Heart right ventricle (tissue), 16 donors: Measurements from ENCODE around the gene LINGO3. TPM values are rescaled to one million over a fixed set of nuclear protein-coding genes. Genes with fewer than 3 reads are reported as not detected.
A peak's percentile ranks its signal among the peaks of the same experiment; 100 is the strongest.

ENCODE experiments used
- ATAC-seq, 8 donors: fragments of 200-7000 bp; cut with Tn5 transposase; one replicate each; pipeline ENCODE4 v1.9.1; 2020; ENCODE audit warnings: mild to moderate bottlenecking in 8 of 8, moderate library complexity in 8 of 8, moderate number of reproducible peaks in 1 of 8
- DNase-seq, 2 donors: peaks; one replicate each; pipeline ENCODE4 v3.0.0-alpha.2; 2020
- H3K27ac ChIP-seq, 10 donors: fragments of 200-600 bp; sonication (generic) in 2 of 10; one replicate each; pipeline versions ENCODE4 v1.5.0 to v1.8.0; 2020 to 2022; ENCODE audit warnings: mild to moderate bottlenecking in 3 of 10
- H3K27me3 ChIP-seq, 7 donors: fragments of 200-600 bp; one replicate each; pipeline ENCODE4 v1.8.0; 2021 to 2022; ENCODE audit warnings: mild to moderate bottlenecking in 2 of 7
- H3K36me3 ChIP-seq, 9 donors: fragments of 200-600 bp; sonication (generic) in 1 of 9; one replicate each; pipeline versions ENCODE4 v1.5.0 to v1.8.0; 2020 to 2022; ENCODE audit warnings: mild to moderate bottlenecking in 2 of 9
- H3K4me1 ChIP-seq, 9 donors: fragments of 200-600 bp; sonication (generic) in 1 of 9; one replicate each; pipeline versions ENCODE4 v1.5.0 to v1.8.0; 2020 to 2022; ENCODE audit warnings: mild to moderate bottlenecking in 4 of 9
- H3K4me3 ChIP-seq, 10 donors: fragments of 200-600 bp; sonication (generic) in 2 of 10; one replicate each; pipeline versions ENCODE4 v1.5.0 to v1.8.0; 2020 to 2022; ENCODE audit warnings: mild to moderate bottlenecking in 7 of 10, moderate library complexity in 2 of 10
- H3K9me3 ChIP-seq, 11 donors: fragments of 200-600 bp in 10 of 11; sonication (generic) in 2 of 11; one replicate each; pipeline versions ENCODE4 v1.5.0 to v1.8.0; 2013 to 2022; ENCODE audit warnings: mild to moderate bottlenecking in 2 of 11, control low read depth in 1 of 11, moderate library complexity in 1 of 11
- WGBS, 2 donors: extraction: QIAGEN DNeasy Blood & Tissue Kit; methylation state at CpG; one replicate each; pipeline ENCODE4 v1.1.7; 2013; ENCODE audit warnings: inconsistent platforms in 1 of 2; 5-methylcytosine and 5-hydroxymethylcytosine counted together
- intact Hi-C, 10 donors: fragments of 100-400 bp; cut with DNase I; formaldehyde crosslinking; loops; one replicate each; pipeline versions ENCODE4 v1.11.1 to v1.14.2; 2022
- polyA plus RNA-seq, 2 donors: library from polyadenylated mRNA; stranded (reverse); fragments of 200-250 nt; gene quantifications; one replicate each; pipeline ENCODE4 v1.2.3, GENCODE V29; 2013
- total RNA-seq, 10 donors: library from RNA; stranded (reverse); fragmentation: NEBNext Ultra II Directional in 3 of 10; extraction: Animal tissue kit (Norgen Biotek cat#: 25700) in 3 of 10; gene quantifications; one replicate each; pipeline versions ENCODE4 v1.2.1 to v1.2.4, GENCODE V29; 2021 to 2023
- TF ChIP-seq, protein P1 (sequence below), 9 donors: fragments of 200-600 bp; sonication (generic) in 2 of 9; IDR thresholded peaks; one replicate each; pipeline versions ENCODE4 v1.5.0 to v1.8.0; 2021 to 2022; ENCODE audit warnings: antibody characterized with exemption in 9 of 9, mild to moderate bottlenecking in 5 of 9, moderate library complexity in 1 of 9
- donor health status: Arrhythmogenic right ventricular cardiomyopathy.
- donor health status: ischemic (EF 13 %, LVEDD 7.1; RV severe dilation, severe dysfunction).
- donor health status: healthy with polysubstance abuse.
- donor health status: DM: no; HTN: yes; CAD: no.
- donor health status: DM: no; HTN: no; CAD: no.
- donor health status: ischemic (EF 25% LVEDD 6.9; RV normal size, moderate dysfunction).
- donor health status: ischemic (EF 25% LVEDD 5.7; RV mildly dilated, moderate dysfunction).
- donor health status: healthy.
- donor health status: DM: yes; HTN: yes; CAD: no.
- donor health status: Ischemic cardiomyopathy.
- donor health status: ischemic (EF 35%, LVEDD 5.7; RV mildly dilated, moderate dysfunction).
- donor health status: nonischemic (EF 11% LVEDD 7.7; RV severe dilation, severe dysfunction).
- donor health status: DM: yes; HTN: yes; CAD: no.
- donor health status: PGD.
- donor health status: ischemic (EF 29% LVEDD 5.4; RV normal size, mild dysfunction).
- donor health status: nonischemic (EF 23%, LVEDD 6.1; RV moderate dilation, normal function).

LINGO3 gene
- total and polyA plus RNA-seq, 12 donors: not detected

DNA sequence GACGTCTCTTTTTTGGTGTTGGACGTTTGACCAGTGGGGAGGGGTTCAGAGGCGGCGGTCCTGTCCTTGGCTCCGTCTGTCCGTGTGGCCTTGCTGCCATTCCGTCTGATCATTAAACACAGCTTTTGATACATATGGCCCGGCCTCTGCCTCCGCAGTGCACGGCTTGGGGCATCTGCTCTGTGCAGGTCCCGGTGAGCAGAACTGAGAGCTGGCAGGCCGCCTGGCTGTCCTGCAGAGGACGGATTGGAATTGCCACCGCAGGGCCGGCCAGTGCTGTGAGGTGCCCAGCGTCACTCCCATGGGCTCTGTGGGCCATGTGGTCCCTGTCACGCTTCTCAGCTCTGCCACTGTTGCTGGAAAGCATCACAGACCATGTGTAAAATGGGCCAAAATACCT is 46.7 kb upstream of the LINGO3 start:
- intact Hi-C loops: no loop called here
- DNase-seq: no peak
- Histone ChIP-seq H3K27ac (no peak overlapping the region), H3K27me3 (peaks cover 0 to under 1% (median 0%) of the 10 kb centered on the region in 7 donors), H3K4me1 (no peaks in the 10 kb centered on the region), H3K4me3 (no peak overlapping the region), H3K36me3 (peaks cover 0 to 43% (median 13%) of the 10 kb centered on the region in 9 donors), H3K9me3 (no peaks in the 10 kb centered on the region)
- 89 to 91% methylated on average over 17 of the region's 17 CpGs for WGBS, 2 donors
- TF ChIP-seq, protein P1, sequence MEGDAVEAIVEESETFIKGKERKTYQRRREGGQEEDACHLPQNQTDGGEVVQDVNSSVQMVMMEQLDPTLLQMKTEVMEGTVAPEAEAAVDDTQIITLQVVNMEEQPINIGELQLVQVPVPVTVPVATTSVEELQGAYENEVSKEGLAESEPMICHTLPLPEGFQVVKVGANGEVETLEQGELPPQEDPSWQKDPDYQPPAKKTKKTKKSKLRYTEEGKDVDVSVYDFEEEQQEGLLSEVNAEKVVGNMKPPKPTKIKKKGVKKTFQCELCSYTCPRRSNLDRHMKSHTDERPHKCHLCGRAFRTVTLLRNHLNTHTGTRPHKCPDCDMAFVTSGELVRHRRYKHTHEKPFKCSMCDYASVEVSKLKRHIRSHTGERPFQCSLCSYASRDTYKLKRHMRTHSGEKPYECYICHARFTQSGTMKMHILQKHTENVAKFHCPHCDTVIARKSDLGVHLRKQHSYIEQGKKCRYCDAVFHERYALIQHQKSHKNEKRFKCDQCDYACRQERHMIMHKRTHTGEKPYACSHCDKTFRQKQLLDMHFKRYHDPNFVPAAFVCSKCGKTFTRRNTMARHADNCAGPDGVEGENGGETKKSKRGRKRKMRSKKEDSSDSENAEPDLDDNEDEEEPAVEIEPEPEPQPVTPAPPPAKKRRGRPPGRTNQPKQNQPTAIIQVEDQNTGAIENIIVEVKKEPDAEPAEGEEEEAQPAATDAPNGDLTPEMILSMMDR (IDR thresholded peaks at IDR 0.05): no peak
- peak in 1 of 8 donors; percentile 17 for ATAC-seq

DNA sequence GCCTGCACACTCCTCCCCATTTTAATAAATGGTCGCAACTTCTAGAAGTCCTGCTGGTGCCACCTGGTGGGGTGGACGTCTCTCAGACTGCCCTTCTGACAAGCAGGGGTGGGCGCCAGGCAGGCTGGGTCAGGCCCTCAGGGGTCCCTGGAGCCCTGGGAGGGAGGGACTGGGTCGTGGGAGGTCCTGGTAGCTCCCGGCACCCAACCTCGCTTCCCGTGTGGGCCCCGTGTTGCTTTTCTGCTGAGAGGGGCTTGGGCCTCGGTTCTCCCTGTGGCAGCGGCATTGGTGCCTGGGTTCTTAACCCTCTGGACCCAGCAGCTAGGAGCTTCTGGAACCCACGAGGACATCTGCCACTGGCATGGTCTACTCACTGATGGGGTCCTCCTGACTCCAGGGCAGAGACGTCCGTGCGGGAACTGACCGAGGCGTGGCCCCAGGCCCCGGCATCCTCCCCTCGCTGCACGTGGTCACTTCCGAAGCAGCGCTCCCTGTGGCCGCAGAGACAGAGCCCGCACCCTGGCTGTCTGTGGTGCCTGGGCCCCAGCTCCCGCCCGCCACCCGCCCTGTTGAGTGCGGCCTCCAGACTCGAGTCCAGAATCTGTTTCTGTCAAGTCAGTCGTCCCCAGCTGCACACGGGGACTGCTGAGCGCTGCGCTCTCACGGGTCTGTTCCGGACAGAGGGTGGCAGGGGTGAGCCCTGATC is 46.1 kb upstream of the LINGO3 start:
- no peaks in the 10 kb centered on the region for H3K4me1 ChIP-seq
- peak in 3 of 8 donors; percentile 14 to 23 (median 21) for ATAC-seq
- peaks cover 0 to 43% (median 13%) of the 10 kb centered on the region in 9 donors for H3K36me3 ChIP-seq
- H3K9me3 ChIP-seq: no peaks in the 10 kb centered on the region
- H3K27me3 ChIP-seq: no peaks in the 10 kb centered on the region
- intact Hi-C loops: no loop called here
- H3K4me3 ChIP-seq: no peak overlapping the region
- TF ChIP-seq, protein P1 (IDR thresholded peaks at IDR 0.05): no peak
- no peak for DNase-seq
- no peak overlapping the region for H3K27ac ChIP-seq
- 91% methylated on average over 34 of the region's 34 CpGs for WGBS, 2 donors

DNA sequence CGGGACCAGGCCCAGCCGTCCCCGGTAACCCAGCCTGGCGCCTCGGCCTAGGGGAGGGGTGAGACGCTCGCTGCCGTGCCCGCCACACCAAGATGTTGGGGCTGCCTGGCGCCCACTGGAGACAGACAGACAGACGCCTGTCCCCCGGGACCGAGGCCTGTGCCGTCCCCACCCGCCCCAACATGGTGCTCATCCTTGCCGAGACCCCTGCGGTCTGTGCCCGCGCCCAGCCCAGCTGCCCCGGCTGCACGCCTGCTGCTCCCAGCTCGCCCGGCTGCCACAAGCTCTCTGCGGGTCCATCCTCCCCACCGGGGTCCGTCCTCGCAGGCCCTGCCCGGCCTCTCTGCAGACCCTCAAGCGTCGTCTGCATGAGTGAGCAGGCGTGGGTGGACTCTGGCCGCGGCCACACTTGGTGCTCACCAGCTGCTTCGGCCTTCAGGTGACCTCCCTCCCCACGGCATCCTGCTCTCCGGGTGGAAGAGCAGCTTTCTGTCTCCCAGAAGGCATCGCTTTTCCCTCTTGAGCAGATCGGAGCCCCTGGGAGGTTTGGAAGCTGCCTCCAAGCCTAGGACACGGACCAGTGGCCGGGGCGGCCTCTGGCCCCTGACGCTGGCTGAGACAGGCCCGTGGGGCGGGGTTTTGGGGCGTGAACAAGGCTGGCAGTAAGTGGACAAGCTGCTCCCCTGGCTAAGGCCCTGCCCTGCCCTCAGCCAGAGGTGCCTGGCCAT is 45.4 kb upstream of the LINGO3 start:
- no peak for DNase-seq
- no peak overlapping the region for H3K27ac ChIP-seq
- H3K4me3 ChIP-seq: no peak overlapping the region
- TF ChIP-seq, protein P1 (IDR thresholded peaks at IDR 0.05): no peak
- intact Hi-C loops: no loop called here
- no peaks in the 10 kb centered on the region for H3K9me3 ChIP-seq
- H3K4me1 ChIP-seq: no peaks in the 10 kb centered on the region
- 91 to 93% methylated on average over 40 to 45 of the region's 45 CpGs for WGBS, 2 donors
- H3K27me3 ChIP-seq: no peaks in the 10 kb centered on the region
- peak in 2 of 8 donors; percentile 11 to 23 for ATAC-seq
- peaks cover 0 to 43% (median 13%) of the 10 kb centered on the region in 9 donors for H3K36me3 ChIP-seq

DNA sequence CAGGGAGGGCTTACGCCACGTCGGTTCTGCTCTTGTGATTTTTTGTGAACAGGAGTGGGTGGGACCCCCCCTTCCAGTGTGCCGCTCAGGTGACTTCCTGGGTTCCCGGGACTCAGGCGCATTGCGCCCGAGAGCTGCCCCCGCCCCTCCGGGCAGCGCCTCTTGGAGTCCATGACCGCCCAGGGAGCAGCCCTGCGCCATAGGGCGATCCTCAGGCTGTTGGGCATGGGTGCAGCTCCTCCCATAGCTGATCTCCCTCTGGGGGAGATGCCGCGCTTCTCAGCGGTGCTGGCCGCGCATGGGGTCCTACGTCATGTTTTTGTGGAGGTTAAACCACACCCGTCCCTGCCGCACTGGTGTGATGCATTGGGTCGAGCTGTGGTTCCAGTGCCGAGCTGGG is 44.2 kb upstream of the LINGO3 start:
- ATAC-seq: peak in 2 of 8 donors; percentile 24 to 43
- WGBS, 2 donors: 94 to 96% methylated on average over 22 to 24 of the region's 24 CpGs
- Histone ChIP-seq H3K4me1 (no peaks in the 10 kb centered on the region), H3K4me3 (no peak overlapping the region), H3K9me3 (no peaks in the 10 kb centered on the region), H3K36me3 (peaks cover 0 to 43% (median 13%) of the 10 kb centered on the region in 9 donors), H3K27me3 (no peaks in the 10 kb centered on the region), H3K27ac (no peak overlapping the region)
- intact Hi-C loops: no loop called here
- no peak for DNase-seq
- TF ChIP-seq, protein P1 (IDR thresholded peaks at IDR 0.05): no peak
